Thoracic aorta (tissue), 2 donors: ENCODE data around the gene F12. TPM values are rescaled to one million over a fixed set of nuclear protein-coding genes. Genes with fewer than 3 reads are reported as not detected.

ENCODE experiments used
- ATAC-seq: fragments of 150-250 bp; one replicate; pipeline ENCODE4 v1.8.0; 2017; ENCODE audit warnings: low read depth; ENCODE audit not compliant: insufficient number of reproducible peaks, low FRiP score
- DNase-seq: peaks from one replicate; pipeline ENCODE4 v3.0.0-alpha.2; 2020; ENCODE audit warnings: low spot score
- H3K27ac ChIP-seq, 2 donors: fragments of 200-600 bp; sonication (generic); 1 replicate in 1 of 2; 2 replicates in 1 of 2; pipeline ENCODE4 v1.5.1; 2016; ENCODE audit warnings: mild to moderate bottlenecking in 2 of 2, moderate library complexity in 2 of 2
- H3K27me3 ChIP-seq: fragments of 200-600 bp; sonication (generic); replicated peaks from 2 replicates; pipeline ENCODE4 v1.6.0; 2016; ENCODE audit warnings: mild to moderate bottlenecking; ENCODE audit not compliant: insufficient read depth
- H3K36me3 ChIP-seq: fragments of 200-600 bp; sonication (generic); one replicate; pipeline ENCODE4 v1.5.1; 2016
- H3K4me1 ChIP-seq, 2 donors: fragments of 200-600 bp; sonication (generic); 1 replicate in 1 of 2; 2 replicates in 1 of 2; pipeline versions ENCODE4 v1.5.1 to v1.6.0; 2016; ENCODE audit warnings: low read depth in 2 of 2, mild to moderate bottlenecking in 1 of 2; ENCODE audit not compliant: control insufficient read depth in 1 of 2
- H3K4me3 ChIP-seq: fragments of 200-600 bp; sonication (generic); 2 replicates; pipeline ENCODE4 v1.5.1; 2016; ENCODE audit warnings: mild to moderate bottlenecking
- H3K9me3 ChIP-seq: fragments of 200-600 bp; sonication (generic); 2 replicates; pipeline ENCODE4 v1.5.1; 2016
- CTCF ChIP-seq: fragments of 200-600 bp; sonication (generic); IDR thresholded peaks from one replicate; pipeline ENCODE4 v1.5.1; 2019; ENCODE audit warnings: antibody characterized with exemption
- total RNA-seq, 2 donors: library from RNA; depleted of rRNA; stranded (reverse); fragments of >200 nt; gene quantifications; one replicate each; pipeline versions ENCODE4 v1.1.0 to v1.2.3, GENCODE V29; 2016

Gene F12
- total RNA-seq, 2 donors from 2014 or later: not detected

- Histone ChIP-seq H3K27me3 (no peaks in the 10 kb centered on the region), H3K4me1 (peaks cover 20 to 27% of the 10 kb centered on the region in 2 donors), H3K9me3 (no peaks in the 10 kb centered on the region), H3K4me3 (no peak overlapping the region), H3K27ac (no peak overlapping the region), H3K36me3 (peaks cover 17% of the 10 kb centered on the region)
- ATAC-seq: no peak
- no peak for TF ChIP-seq CTCF
- DNase-seq: no peak
These were observed 35.9 kb upstream of the F12 start for GRCh38 chr5:177445052-177445916.

GRCh38 chr5:177444106-177445051 is 35.0 kb upstream of the F12 start:
- Histone ChIP-seq H3K4me1 (peaks cover 20 to 27% of the 10 kb centered on the region in 2 donors), H3K9me3 (no peaks in the 10 kb centered on the region), H3K36me3 (peaks cover 17% of the 10 kb centered on the region), H3K27me3 (no peaks in the 10 kb centered on the region), H3K27ac (no peak overlapping the region), H3K4me3 (no peak overlapping the region)
- no peak for TF ChIP-seq CTCF
- no peak for DNase-seq
- ATAC-seq: no peak

- ATAC-seq (no peak), DNase-seq (no peak)
- TF ChIP-seq CTCF: no peak
- H3K27me3 ChIP-seq: no peaks in the 10 kb centered on the region
- H3K36me3 ChIP-seq: peaks cover 20% of the 10 kb centered on the region
- no peak overlapping the region for H3K27ac ChIP-seq
- peaks cover 20 to 27% of the 10 kb centered on the region in 2 donors for H3K4me1 ChIP-seq
- no peaks in the 10 kb centered on the region for H3K9me3 ChIP-seq
- H3K4me3 ChIP-seq: no peak overlapping the region
These were observed 34.0 kb upstream of the F12 start for GRCh38 chr5:177443144-177443983.

GRCh38 chr5:177442066-177442826 is 32.9 kb upstream of the F12 start:
- no peak for TF ChIP-seq CTCF
- ATAC-seq (no peak), DNase-seq (no peak)
- peaks cover 11 to 19% of the 10 kb centered on the region in 2 donors for H3K4me1 ChIP-seq
- no peak overlapping the region for H3K4me3 ChIP-seq
- peaks cover 28% of the 10 kb centered on the region for H3K36me3 ChIP-seq
- no peaks in the 10 kb centered on the region for H3K27me3 ChIP-seq
- no peaks in the 10 kb centered on the region for H3K9me3 ChIP-seq
- H3K27ac ChIP-seq: no peak overlapping the region
